Measurements from ENCODE around the gene ZNF180.
"Not testable (repeated sequence)": the region's sequence is repeated elsewhere in the genome, so short reads cannot be mapped to it uniquely, and the experiment has no call there.

ZNF180 gene

GRCh38 chr19:44499962-44500949 is at the start of gene ZNF180:
Gene ZNF180, minus strand, starts transcription at chr19:44500522. Its CDS starts 3,188 bp downstream, at chr19:44497334.
- DNase-seq: peak; percentile 99

GRCh38 chr19:44549507-44549906 is 49.2 kb upstream of the ZNF180 start:
- no peak for DNase-seq

- DNase-seq: no peak
These were observed 48.4 kb upstream of the ZNF180 start for GRCh38 chr19:44548736-44549135.

- DNase-seq: no peak
These were observed 43.7 kb upstream of the ZNF180 start for GRCh38 chr19:44544031-44544430.

- DNase-seq: no peak
These were observed 42.3 kb upstream of the ZNF180 start for GRCh38 chr19:44542671-44543070.

DNA sequence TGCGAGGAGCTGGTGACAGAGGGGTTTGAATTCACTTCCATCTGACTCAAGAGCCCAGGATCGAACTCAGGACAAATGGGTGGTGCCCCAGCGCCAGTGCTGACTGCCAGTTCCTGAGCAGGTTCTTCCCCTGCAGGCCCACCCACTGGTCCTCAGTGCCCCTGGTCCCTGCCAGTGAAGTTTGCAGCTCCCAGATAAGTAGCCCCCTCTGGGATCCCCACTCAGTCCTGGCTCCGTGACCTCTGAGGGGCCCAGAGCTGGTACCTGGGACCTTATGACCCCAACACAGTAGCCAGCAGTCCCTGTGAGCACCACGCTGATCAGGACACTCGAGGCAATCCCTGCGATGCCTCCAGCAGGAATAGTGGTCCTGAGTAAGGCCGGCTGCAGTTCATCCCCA is 40.4 kb upstream of the ZNF180 start:
- DNase-seq: no peak

DNA sequence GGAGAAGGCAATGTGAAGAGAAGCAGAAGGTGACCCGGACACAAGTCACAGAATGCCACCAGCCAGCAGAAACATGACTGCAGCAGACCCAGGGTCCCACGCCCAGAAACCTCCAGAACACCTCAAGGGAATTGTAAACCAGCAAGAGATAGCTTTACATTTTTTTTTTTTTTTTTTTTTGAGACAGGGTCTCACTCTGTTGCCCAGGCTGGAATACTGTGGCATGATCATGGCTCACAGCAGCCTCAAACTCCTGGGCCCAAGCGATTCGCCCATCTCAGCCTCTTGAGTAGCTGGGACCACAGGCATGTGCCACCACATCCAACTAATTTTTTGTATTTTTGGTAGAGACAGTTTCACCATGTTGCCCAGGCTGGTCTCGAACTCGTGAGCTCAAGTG is 39.7 kb upstream of the ZNF180 start:
- DNase-seq: no peak

- no peak for DNase-seq
These were observed 39.0 kb upstream of the ZNF180 start for GRCh38 chr19:44539236-44539826.

GRCh38 chr19:44535361-44535760 is 35.0 kb upstream of the ZNF180 start:
- not testable (repeated sequence) for DNase-seq

GRCh38 chr19:44532819-44533218 is 32.5 kb upstream of the ZNF180 start:
- no peak for DNase-seq

- DNase-seq: no peak
These were observed 30.5 kb upstream of the ZNF180 start for GRCh38 chr19:44530777-44531176.

DNA sequence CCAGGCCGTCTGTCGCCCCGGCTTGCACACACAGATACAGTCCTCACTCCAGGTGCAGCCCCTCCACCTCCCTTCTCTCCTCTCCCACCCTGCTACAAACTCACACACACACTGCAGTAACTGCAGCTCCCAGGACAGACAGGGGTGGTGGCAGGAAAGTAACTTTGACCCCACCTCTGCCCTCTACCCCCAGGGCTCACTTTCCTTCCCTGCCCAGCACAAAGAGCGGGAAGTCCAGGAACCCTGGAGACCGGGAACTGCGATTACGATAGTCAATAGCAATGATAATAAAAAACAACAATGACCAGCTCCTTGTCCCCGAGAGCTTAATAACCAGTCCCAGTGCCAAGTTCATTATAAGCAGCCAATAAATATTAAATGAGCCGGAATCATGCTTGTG is 29.2 kb upstream of the ZNF180 start, which contains the start of gene CEACAM20:
Gene CEACAM20 (minus strand): TSS at position 140 of the 400 bp plus-strand sequence. CDS start 166 bp downstream, outside the sequence.
- no peak for DNase-seq

GRCh38 chr19:44527554-44527953 is 27.2 kb upstream of the ZNF180 start:
- DNase-seq: no peak

- DNase-seq: no peak
These were observed 25.6 kb upstream of the ZNF180 start for GRCh38 chr19:44525721-44526430.

GRCh38 chr19:44521370-44521769 is 21.0 kb upstream of the ZNF180 start:
- no peak for DNase-seq

DNA sequence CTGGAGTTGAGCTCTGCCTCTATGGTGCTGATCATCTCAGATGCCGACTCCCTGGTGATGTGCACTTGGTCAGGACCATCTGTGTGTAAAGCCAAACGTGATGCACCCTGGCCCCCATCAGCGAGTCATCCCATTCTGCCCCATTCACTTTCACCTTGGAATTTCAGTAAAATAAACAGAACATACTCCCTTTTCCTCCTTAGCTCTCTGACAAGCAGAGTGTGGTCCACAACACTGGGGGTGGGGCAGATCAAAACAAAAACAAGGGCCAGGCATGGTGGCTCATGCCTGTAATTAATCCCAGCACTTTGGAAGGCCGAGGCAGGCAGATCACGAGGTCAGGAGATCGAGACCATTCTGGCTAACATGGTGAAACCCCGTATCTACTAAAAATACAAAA is 16.8 kb upstream of the ZNF180 start:
- no peak for DNase-seq

- no peak for DNase-seq
These were observed 15.6 kb upstream of the ZNF180 start for GRCh38 chr19:44515907-44516306.

DNA sequence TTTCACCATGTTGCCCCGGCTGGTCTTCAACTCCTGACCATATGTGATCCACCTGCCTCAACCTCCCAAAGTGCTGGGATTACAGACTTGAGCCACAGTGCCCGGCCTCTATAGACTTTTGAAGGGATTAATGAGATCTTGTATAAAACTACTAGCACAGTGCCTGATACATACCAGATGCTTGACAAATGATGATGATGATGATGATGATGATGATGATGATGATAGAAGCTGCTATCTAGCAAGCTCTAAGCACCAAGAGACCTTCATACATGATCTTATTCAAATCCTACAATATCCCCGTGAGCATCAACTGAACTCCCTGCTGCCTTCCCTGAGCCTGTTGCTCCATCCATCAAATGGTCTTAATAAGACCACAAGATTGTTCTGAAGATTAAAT is 14.7 kb upstream of the ZNF180 start:
- no peak for DNase-seq

DNA sequence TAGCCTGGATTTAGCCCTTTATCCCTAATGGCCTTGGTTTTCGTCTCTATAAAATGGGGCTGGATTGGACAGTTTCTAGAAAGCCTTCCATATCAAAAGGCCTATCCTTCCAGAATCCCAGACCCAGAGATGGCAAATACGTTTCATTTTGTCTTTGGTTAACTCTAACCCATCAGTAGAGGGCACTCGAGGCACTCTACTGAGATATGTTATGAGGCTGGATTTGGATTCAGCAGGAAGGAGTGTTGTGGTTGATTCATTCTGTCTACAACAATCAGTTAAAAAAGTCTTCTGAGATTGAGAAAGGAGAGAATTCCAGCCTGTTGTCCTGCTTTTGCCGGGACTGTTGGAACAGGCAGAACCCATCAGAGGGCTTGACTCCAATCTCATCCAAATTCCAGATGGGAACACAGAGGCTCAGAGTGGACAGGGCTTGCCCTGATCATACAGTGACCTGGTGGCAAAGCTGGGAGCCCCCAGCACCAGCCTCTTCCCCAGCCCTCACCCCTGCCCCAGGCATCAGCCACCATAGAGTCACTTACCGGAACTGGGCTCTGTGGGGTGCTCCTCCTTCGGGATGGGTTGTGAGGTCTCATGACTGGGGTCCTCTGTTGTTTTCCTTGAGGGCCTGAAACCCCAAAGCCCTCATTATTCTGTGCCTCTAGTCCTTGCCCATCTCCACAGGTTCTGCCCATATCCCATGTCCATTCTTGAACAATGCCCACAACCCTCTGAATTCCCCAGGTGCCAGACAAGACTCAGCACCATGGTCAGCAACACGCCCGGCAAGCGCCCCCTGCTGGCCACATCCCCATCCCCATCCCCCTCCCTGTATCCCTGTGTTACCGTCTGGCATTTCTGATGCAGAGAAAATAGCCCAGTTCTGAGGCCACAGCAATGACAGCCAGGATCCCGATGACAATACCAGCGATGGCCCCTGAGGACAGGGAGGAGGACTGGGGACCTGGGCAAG is 12.3 kb upstream of the ZNF180 start:
- no peak for DNase-seq

- no peak for DNase-seq
These were observed 9.2 kb upstream of the ZNF180 start for GRCh38 chr19:44509478-44509877.

DNA sequence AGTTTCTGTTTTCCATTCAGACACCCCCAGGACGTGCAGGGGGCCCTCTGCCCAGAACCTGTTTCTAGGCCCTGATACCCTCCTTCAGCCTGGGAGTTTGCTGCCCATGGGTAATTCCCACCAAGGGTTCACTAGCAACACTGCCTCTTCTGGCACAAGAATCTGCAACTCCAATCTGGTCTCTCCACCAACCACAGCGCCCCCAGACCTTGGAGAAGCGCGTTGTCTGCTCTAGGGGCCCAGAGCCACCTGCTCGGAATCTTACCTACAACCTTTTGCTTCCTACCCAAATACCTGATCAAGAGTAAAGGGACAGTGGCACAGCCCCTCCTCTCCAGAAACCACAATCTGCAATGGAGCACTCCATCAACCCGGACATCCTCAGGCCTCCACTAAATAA is 763 bp downstream of the ZNF180 start:
- DNase-seq: no peak

GRCh38 chr19:44498988-44499387 is 1.3 kb downstream of the ZNF180 start:
- DNase-seq: no peak
